HCT116 (cell line): Measurements from ENCODE around the gene GRID2. TPM values are rescaled to one million over a fixed set of nuclear protein-coding genes. Genes with fewer than 3 reads are reported as not detected.

Experiments
- ATAC-seq: fragments of 200-7000 bp; cut with Tn5 transposase; 2 replicates; pipeline ENCODE4 v1.9.1; 2020; ENCODE audit warnings: mild to moderate bottlenecking, moderate library complexity
- BruUV-seq: library from RNA; stranded (reverse); fragments of 400-500 nt; replicated peaks from 2 replicates; lab custom pipeline; 2021; lab: Mats Ljungman, UMichigan
- CTCF ChIA-PET: fragments of 300-600 bp; sonication (Branson Sonifier 250); formaldehyde crosslinking; loops from one replicate; lab custom pipeline; 2021; ENCODE audit warnings: antibody characterized with exemption; lab: Charles Lee
- POLR2A ChIA-PET: fragments of 300-600, 350-600 bp; sonication (Branson Sonifier 250); formaldehyde crosslinking; loops from one replicate; lab custom pipeline; 2021; ENCODE audit warnings: antibody characterized with exemption; lab: Charles Lee
- RAD21 ChIA-PET, 2 experiments: fragments of 300-600 bp; sonication (Branson Sonifier 250); formaldehyde crosslinking; loops; one replicate each; lab custom pipeline; 2023; ENCODE audit warnings: low total read pairs in 2 of 2; ENCODE audit not compliant: uncharacterized antibody in 2 of 2, unreplicated experiment in 2 of 2, low non-redundant PET in 1 of 2; lab: Charles Lee
- DNase-seq: peaks from one replicate; pipeline ENCODE4 v3.0.0-alpha.2; 2010; ENCODE audit warnings: low read depth, low spot score
- H2AFZ ChIP-seq: fragments of 200-600 bp; shearing (Covaris generic), sonication (generic); 2 replicates; pipeline ENCODE4 v1.6.1; 2017; ENCODE audit warnings: low read depth, mixed run types, mixed read lengths, antibody characterized with exemption, low read length; ENCODE audit not compliant: poor library complexity, severe bottlenecking
- H3K27ac ChIP-seq: 2 replicates; pipeline ENCODE4 v1.5.1; 2012; ENCODE audit warnings: low read depth, low read length
- H3K27me3 ChIP-seq: fragments of 200-600 bp; sonication (generic); 2 replicates; pipeline ENCODE4 v1.6.1; 2016; ENCODE audit warnings: mixed run types, low read length, mixed read lengths; ENCODE audit not compliant: insufficient read depth
- H3K36me3 ChIP-seq, 2 experiments: fragments of 200-500 bp in 1 of 2; fragments of 200-600 bp in 1 of 2; sonication (Bioruptor generic) in 1 of 2; sonication (generic) in 1 of 2; 2 replicates each; pipeline versions ENCODE4 v1.5.1 to v1.6.1; 2014 to 2016; ENCODE audit warnings: low read length in 2 of 2, inconsistent platforms in 1 of 2, mixed read lengths in 1 of 2, mixed run types in 1 of 2; ENCODE audit not compliant: insufficient read depth in 2 of 2, control insufficient read depth in 1 of 2
- H3K4me1 ChIP-seq, 2 experiments: fragments of 200-600 bp in 1 of 2; sonication (generic) in 1 of 2; 2 replicates each; pipeline versions ENCODE4 v1.5.1 to v1.6.1; 2012 to 2017; ENCODE audit warnings: low read length in 2 of 2, inconsistent platforms in 1 of 2, mild to moderate bottlenecking in 1 of 2, mixed read lengths in 1 of 2, mixed run types in 1 of 2, moderate library complexity in 1 of 2; ENCODE audit not compliant: insufficient read depth in 2 of 2, control insufficient read depth in 1 of 2
- H3K4me2 ChIP-seq: fragments of 200-600 bp; sonication (generic); 2 replicates; pipeline ENCODE4 v1.6.1; 2017; ENCODE audit warnings: mixed run types, low read length, mixed read lengths
- H3K4me3 ChIP-seq, 2 experiments: fragments of 200-600 bp in 1 of 2; sonication (generic) in 1 of 2; replicated peaks in 1 of 2; 2 replicates each; pipeline ENCODE4 v1.5.1; 2011 to 2016; ENCODE audit warnings: low read length in 2 of 2, control low read depth in 1 of 2, low read depth in 1 of 2, mild to moderate bottlenecking in 1 of 2, mixed read lengths in 1 of 2, mixed run types in 1 of 2
- H3K79me2 ChIP-seq: fragments of 200-600 bp; sonication (generic); 2 replicates; pipeline ENCODE4 v1.6.1; 2017; ENCODE audit warnings: mild to moderate bottlenecking, mixed run types, low read length, moderate library complexity, mixed read lengths; ENCODE audit not compliant: insufficient read depth
- H3K9ac ChIP-seq: fragments of 200-600 bp; sonication (generic); 2 replicates; pipeline ENCODE4 v1.6.1; 2016; ENCODE audit warnings: low read length, mixed read lengths
- H3K9me2 ChIP-seq: fragments of 200-600 bp; sonication (generic), shearing (Covaris generic); 2 replicates; pipeline ENCODE4 v1.6.1; 2017; ENCODE audit warnings: mixed run types, mild to moderate bottlenecking, moderate library complexity; ENCODE audit not compliant: insufficient read depth
- H3K9me3 ChIP-seq, 2 experiments: fragments of 200-500 bp in 1 of 2; fragments of 200-600 bp in 1 of 2; sonication (Bioruptor generic) in 1 of 2; sonication (generic) in 1 of 2; 2 replicates each; pipeline ENCODE4 v1.6.1; 2014 to 2017; ENCODE audit warnings: low read length in 2 of 2, mixed read lengths in 2 of 2, inconsistent platforms in 1 of 2, low read depth in 1 of 2, mild to moderate bottlenecking in 1 of 2, mixed run types in 1 of 2, moderate library complexity in 1 of 2; ENCODE audit not compliant: control insufficient read depth in 1 of 2, insufficient read depth in 1 of 2
- H4K20me1 ChIP-seq: fragments of 200-600 bp; sonication (generic), shearing (Covaris generic); 2 replicates; pipeline ENCODE4 v1.6.1; 2017; ENCODE audit warnings: mixed run types, mild to moderate bottlenecking, moderate library complexity; ENCODE audit not compliant: insufficient read depth
- ATF3 ChIP-seq: IDR thresholded peaks from 2 replicates; pipeline ENCODE4 v1.6.1; 2012
- EZH2phosphoT487 ChIP-seq: fragments of 200-600 bp; IDR thresholded peaks from 2 replicates; pipeline ENCODE4 v1.6.1; 2018; ENCODE audit warnings: antibody characterized with exemption, borderline replicate concordance
- JUND ChIP-seq: IDR thresholded peaks from 2 replicates; pipeline ENCODE4 v1.6.1; 2012
- MAX ChIP-seq: IDR thresholded peaks from 2 replicates; pipeline ENCODE4 v1.6.1; 2012
- REST ChIP-seq: IDR thresholded peaks from 2 replicates; pipeline ENCODE4 v1.6.1; 2012; ENCODE audit warnings: low read depth
- SIN3A ChIP-seq: IDR thresholded peaks from 2 replicates; pipeline ENCODE4 v1.6.1; 2012; ENCODE audit warnings: low read depth
- SP1 ChIP-seq: IDR thresholded peaks from 2 replicates; pipeline ENCODE4 v1.6.1; 2012; ENCODE audit warnings: low read depth
- SRF ChIP-seq: IDR thresholded peaks from 2 replicates; pipeline ENCODE4 v1.6.1; 2012; ENCODE audit warnings: low read depth
- TCF7L2 ChIP-seq: IDR thresholded peaks from 2 replicates; pipeline ENCODE4 v1.7.0; 2011; ENCODE audit warnings: borderline replicate concordance, inconsistent platforms; ENCODE audit not compliant: insufficient read depth, insufficient read length; ENCODE audit errors: extremely low read depth
- ZFX ChIP-seq: fragments of 450-650 bp; IDR thresholded peaks from 2 replicates; pipeline ENCODE4 v1.6.1; 2017
- ZNF274 ChIP-seq: fragments of 200-500 bp; sonication (Bioruptor generic); IDR thresholded peaks from 2 replicates; pipeline ENCODE4 v1.6.1; 2014; ENCODE audit warnings: mild to moderate bottlenecking, low read depth, low read length, inconsistent platforms
- intact Hi-C: fragments of 100-400 bp; cut with micrococcal nuclease; formaldehyde crosslinking; loops from 2 replicates; pipeline ENCODE4 v1.10.0; 2022
- total RNA-seq: library from RNA; stranded (reverse); gene quantifications from one replicate; pipeline ENCODE4 v1.2.1, GENCODE V29; 2021; ENCODE audit not compliant: unreplicated experiment

The GRID2 gene
- total RNA-seq, 1 experiment from 2014 or later, result not detected

GRCh38 chr4:92477298-92477697 lies 173.5 kb downstream of the GRID2 start:
- no peak overlapping the region for H3K9ac ChIP-seq
- no peak for TF ChIP-seq ZNF274
- no peak for TF ChIP-seq ATF3
- TF ChIP-seq REST, result no peak
- TF ChIP-seq JUND, result no peak
- no peak for TF ChIP-seq SIN3A
- no peak for TF ChIP-seq SRF
- TF ChIP-seq EZH2phosphoT487, result no peak
- no peak for TF ChIP-seq TCF7L2
- TF ChIP-seq ZFX, result no peak
- no peak for TF ChIP-seq MAX
- TF ChIP-seq SP1, result no peak
- TF ChIP-seq, all 23 proteins: peak for 0
- ChIA-PET RAD21 (no interaction called here), CTCF (no interaction called here), POLR2A (no interaction called here)
- ATAC-seq (no peak), DNase-seq (no peak)
- Histone ChIP-seq H2AFZ (no peak overlapping the region), H3K9me3 (no peaks in the 10 kb centered on the region), H3K27ac (no peak overlapping the region), H3K36me3 (no peaks in the 10 kb centered on the region), H3K4me1 (no peaks in the 10 kb centered on the region), H3K79me2 (no peaks in the 10 kb centered on the region), H3K9me2 (no peaks in the 10 kb centered on the region), H3K4me3 (no peak overlapping the region), H3K4me2 (no peak overlapping the region), H4K20me1 (no peaks in the 10 kb centered on the region), H3K27me3 (no peaks in the 10 kb centered on the region)
- intact Hi-C loops, result no loop called here
- no TSS peak for BruUV-seq
